ENCODE data around the gene ZNF101.

GRCh38 chr19:19637186-19637522 is 31.5 kb upstream of the ZNF101 start:
- TF ChIP-seq CTCF (optimal IDR thresholded peaks at IDR 0.05 in 1 of 3, IDR thresholded peaks at IDR 0.05 in 1 of 3, conservative IDR thresholded peaks at IDR 0.05 in 1 of 3; ENCODE audit: extremely low read depth in 1 of 3, insufficient read depth in 2 of 3, low read length in 3 of 3) = no peak
- no peak for TF ChIP-seq EZH2 (IDR thresholded peaks at IDR 0.05; ENCODE audit: low read length)
